Mesendoderm (in vitro differentiated cells): ENCODE results near the gene CUX1.
"Not testable (repeated sequence)": the region's sequence is repeated elsewhere in the genome, so short reads cannot be mapped to it uniquely, and the experiment has no call there.

ENCODE experiments used
- DNase-seq: peaks from one replicate; pipeline ENCODE4 v3.0.0; 2013
- H2AK5ac ChIP-seq: 2 replicates; pipeline ENCODE4 v1.6.1; 2013; ENCODE audit warnings: low read length, inconsistent platforms
- H2BK120ac ChIP-seq: 2 replicates; pipeline ENCODE4 v1.6.1; 2013; ENCODE audit warnings: low read depth, mild to moderate bottlenecking, low read length, moderate library complexity, mixed read lengths
- H2BK15ac ChIP-seq: replicated peaks from 2 replicates; pipeline ENCODE4 v1.6.1; 2013; ENCODE audit warnings: low read depth, mild to moderate bottlenecking, moderate library complexity
- H2BK5ac ChIP-seq: 2 replicates; pipeline ENCODE4 v1.6.1; 2013; ENCODE audit warnings: low read length, inconsistent platforms
- H3K18ac ChIP-seq: 2 replicates; pipeline ENCODE4 v1.6.1; 2013; ENCODE audit warnings: mild to moderate bottlenecking, low read length, mixed read lengths
- H3K23ac ChIP-seq: one replicate; pipeline ENCODE4 v1.6.1; 2013; ENCODE audit warnings: low read length
- H3K27ac ChIP-seq: 2 replicates; pipeline ENCODE4 v1.5.1; 2013; ENCODE audit warnings: low read depth, mild to moderate bottlenecking, inconsistent platforms, low read length, moderate library complexity
- H3K27me3 ChIP-seq: 2 replicates; pipeline ENCODE4 v1.6.1; 2013; ENCODE audit warnings: low read length, control low read depth, mild to moderate bottlenecking, inconsistent platforms; ENCODE audit not compliant: insufficient read depth, poor library complexity
- H3K36me3 ChIP-seq: 2 replicates; pipeline ENCODE4 v1.6.1; 2013; ENCODE audit warnings: low read length, inconsistent platforms; ENCODE audit not compliant: control insufficient read depth, insufficient read depth
- H3K4ac ChIP-seq: one replicate; pipeline ENCODE4 v1.6.1; 2013; ENCODE audit warnings: low read depth, mild to moderate bottlenecking, low read length, moderate library complexity
- H3K4me1 ChIP-seq: 2 replicates; pipeline ENCODE4 v1.6.1; 2013; ENCODE audit warnings: low read depth, low read length, inconsistent platforms; ENCODE audit not compliant: control insufficient read depth
- H3K4me2 ChIP-seq: 2 replicates; pipeline ENCODE4 v1.6.1; 2013; ENCODE audit warnings: low read length
- H3K4me3 ChIP-seq: 2 replicates; pipeline ENCODE4 v1.5.1; 2013; ENCODE audit warnings: mild to moderate bottlenecking, low read length
- H3K56ac ChIP-seq: one replicate; pipeline ENCODE4 v1.6.1; 2013; ENCODE audit warnings: low read length
- H3K79me1 ChIP-seq: 2 replicates; pipeline ENCODE4 v1.6.1; 2013; ENCODE audit warnings: low read length, inconsistent platforms
- H3K79me2 ChIP-seq: 2 replicates; pipeline ENCODE4 v1.6.1; 2013; ENCODE audit warnings: mild to moderate bottlenecking, low read length; ENCODE audit not compliant: control insufficient read depth, insufficient read depth
- H3K9ac ChIP-seq: 2 replicates; pipeline ENCODE4 v1.6.1; 2013; ENCODE audit warnings: low read length, inconsistent platforms
- H4K5ac ChIP-seq: one replicate; pipeline ENCODE4 v1.6.1; 2013; ENCODE audit warnings: low read length
- H4K8ac ChIP-seq: one replicate; pipeline ENCODE4 v1.6.1; 2013; ENCODE audit warnings: low read depth, mild to moderate bottlenecking, control low read depth, low read length, moderate library complexity
- WGBS: extraction: QIAGEN DNeasy Blood & Tissue Kit; methylation state at CpG from one replicate; pipeline ENCODE4 v1.1.7; 2013; ENCODE audit warnings: low lambda C conversion rate, missing lambda C conversion rate; ENCODE audit not compliant: insufficient coverage; ENCODE audit errors: extremely low coverage; 5-methylcytosine and 5-hydroxymethylcytosine counted together

CUX1 gene

DNA sequence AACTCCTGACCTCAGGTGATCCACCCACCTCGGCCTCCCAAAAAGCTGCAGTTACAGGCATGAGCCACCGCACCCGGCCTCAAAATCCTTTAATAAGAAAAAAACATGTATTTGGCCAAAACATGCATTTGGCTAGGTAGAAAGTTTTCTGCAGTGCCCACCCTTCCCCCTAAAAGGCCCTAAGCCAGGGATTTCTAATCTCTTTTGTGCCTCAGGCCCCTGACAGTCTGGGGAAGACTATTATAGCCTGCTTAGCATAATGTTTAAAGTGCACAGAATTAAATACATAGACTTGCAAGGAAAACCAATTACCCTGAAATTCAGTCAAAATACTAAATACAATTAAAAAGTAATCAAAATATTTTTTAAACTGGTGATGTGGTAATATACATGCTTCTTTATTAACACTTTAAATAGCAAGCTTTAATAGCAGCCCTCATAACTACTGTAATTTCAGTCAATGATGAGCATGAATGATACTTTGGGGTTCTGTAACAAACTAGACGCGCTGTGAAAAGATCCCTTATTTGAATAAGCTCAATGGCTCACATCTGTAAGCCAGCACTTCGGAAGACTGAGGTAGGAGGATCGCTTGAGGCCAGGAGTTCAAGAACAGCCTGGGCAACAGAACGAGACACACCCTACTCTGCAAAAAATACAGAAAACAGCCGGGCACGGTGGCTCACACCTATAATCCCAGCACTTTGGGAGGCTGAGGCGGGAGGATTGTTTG, 508.9 kb downstream of the CUX1 start:
- Histone ChIP-seq H3K4ac (no peak overlapping the region), H3K79me1 (no peaks in the 10 kb centered on the region), H3K4me2 (no peak overlapping the region), H3K18ac (no peak overlapping the region), H3K4me1 (no peaks in the 10 kb centered on the region), H3K4me3 (no peak overlapping the region), H3K36me3 (no peaks in the 10 kb centered on the region), H4K8ac (no peak overlapping the region), H2BK15ac (no peak overlapping the region), H3K56ac (no peak overlapping the region), H3K23ac (no peak overlapping the region), H4K5ac (no peak overlapping the region), H3K79me2 (no peaks in the 10 kb centered on the region), H2AK5ac (no peak overlapping the region), H2BK5ac (no peak overlapping the region), H3K9ac (no peak overlapping the region), H3K27me3 (no peaks in the 10 kb centered on the region), H3K27ac (no peak overlapping the region), H2BK120ac (no peak overlapping the region)
- no CpG with 5 or more reads among the region's 11 CpGs for WGBS
- no peak for DNase-seq

DNA sequence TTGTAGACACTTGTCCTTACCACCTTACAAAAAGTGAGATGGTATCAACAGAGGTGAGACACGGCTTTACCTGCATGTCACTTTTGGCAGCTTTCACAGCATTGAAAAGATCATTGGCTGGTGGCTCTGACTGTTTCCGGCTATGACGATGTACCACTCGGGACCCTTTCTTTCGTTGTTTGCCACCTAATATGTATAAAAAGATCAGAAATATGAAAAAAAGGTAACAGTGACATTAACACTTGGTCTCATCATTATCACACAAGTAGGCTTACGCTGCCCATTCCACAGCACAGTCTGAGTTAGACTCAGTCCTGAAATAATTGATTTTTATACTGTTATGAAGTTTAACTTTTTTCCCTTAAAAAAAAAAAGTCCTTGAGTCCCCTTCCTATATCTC, 509.8 kb downstream of the CUX1 start:
- H3K23ac ChIP-seq, H3K27me3 ChIP-seq, H3K79me1 ChIP-seq, H3K4me3 ChIP-seq, H3K36me3 ChIP-seq, DNase-seq, H2AK5ac ChIP-seq, H4K5ac ChIP-seq, H3K4ac ChIP-seq, H2BK5ac ChIP-seq, H2BK15ac ChIP-seq, H3K18ac ChIP-seq, H3K27ac ChIP-seq, H3K79me2 ChIP-seq, H3K9ac ChIP-seq, H2BK120ac ChIP-seq, H3K56ac ChIP-seq, H3K4me1 ChIP-seq, H4K8ac ChIP-seq, H3K4me2 ChIP-seq: not testable (repeated sequence)
- no CpG with 5 or more reads among the region's 6 CpGs for WGBS

DNA sequence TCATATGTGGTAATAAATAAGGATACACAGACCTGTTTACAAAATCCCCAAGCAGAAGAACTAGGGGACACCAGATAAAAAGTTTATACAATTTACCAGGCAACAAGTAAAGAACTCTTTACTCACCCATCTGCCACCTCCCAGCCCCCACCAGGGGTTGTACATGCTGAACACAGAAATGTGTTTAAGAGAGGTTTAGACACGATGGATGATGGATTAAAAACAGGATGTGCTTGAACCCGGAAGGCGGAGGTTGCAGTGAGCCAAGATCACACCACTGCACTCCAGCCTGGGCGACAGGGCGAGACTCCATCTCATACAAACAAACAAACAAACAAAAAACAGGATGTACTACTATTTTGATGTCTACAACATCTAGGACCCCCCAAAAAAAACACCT, 511.4 kb downstream of the CUX1 start:
- H3K56ac ChIP-seq, DNase-seq, H3K27me3 ChIP-seq, H4K8ac ChIP-seq, H2BK15ac ChIP-seq, H3K79me1 ChIP-seq, H2BK120ac ChIP-seq, H3K23ac ChIP-seq, H3K4me1 ChIP-seq, H3K79me2 ChIP-seq, H3K4me3 ChIP-seq, H3K36me3 ChIP-seq, H3K9ac ChIP-seq, H2BK5ac ChIP-seq, H4K5ac ChIP-seq, H3K27ac ChIP-seq, H3K4ac ChIP-seq, H2AK5ac ChIP-seq, H3K18ac ChIP-seq, H3K4me2 ChIP-seq: not testable (repeated sequence)
- WGBS, result no CpG with 5 or more reads among the region's 5 CpGs

DNA sequence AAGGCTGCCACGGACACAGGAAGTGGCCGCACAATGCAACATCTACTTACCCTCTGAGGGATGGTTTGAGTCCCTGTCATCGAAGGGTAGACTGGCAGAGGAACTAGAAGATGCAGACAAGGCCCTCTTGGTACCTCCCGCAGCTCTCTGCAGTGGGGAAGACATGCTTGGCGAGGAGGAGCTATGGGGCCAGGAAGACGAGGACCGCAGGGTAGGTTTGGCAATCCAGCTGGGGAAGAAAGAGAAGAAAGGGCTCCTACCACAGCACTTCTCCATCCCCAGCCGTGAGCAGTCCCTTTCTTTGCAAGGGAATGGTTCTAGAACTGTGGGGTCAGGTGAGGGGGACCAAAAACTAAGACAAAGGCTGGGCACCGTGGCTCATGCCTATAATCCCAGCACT, 511.9 kb downstream of the CUX1 start:
- not testable (repeated sequence) for H3K79me1 ChIP-seq, H3K4me2 ChIP-seq, H2BK120ac ChIP-seq, H3K4me3 ChIP-seq, DNase-seq, H4K5ac ChIP-seq, H3K4ac ChIP-seq, H3K79me2 ChIP-seq, H3K23ac ChIP-seq, H3K27ac ChIP-seq, H3K18ac ChIP-seq, H3K9ac ChIP-seq, H3K4me1 ChIP-seq, H2BK5ac ChIP-seq, H4K8ac ChIP-seq, H3K27me3 ChIP-seq, H2BK15ac ChIP-seq, H3K36me3 ChIP-seq, H2AK5ac ChIP-seq, H3K56ac ChIP-seq
- WGBS, result no CpG with 5 or more reads among the region's 9 CpGs

DNA sequence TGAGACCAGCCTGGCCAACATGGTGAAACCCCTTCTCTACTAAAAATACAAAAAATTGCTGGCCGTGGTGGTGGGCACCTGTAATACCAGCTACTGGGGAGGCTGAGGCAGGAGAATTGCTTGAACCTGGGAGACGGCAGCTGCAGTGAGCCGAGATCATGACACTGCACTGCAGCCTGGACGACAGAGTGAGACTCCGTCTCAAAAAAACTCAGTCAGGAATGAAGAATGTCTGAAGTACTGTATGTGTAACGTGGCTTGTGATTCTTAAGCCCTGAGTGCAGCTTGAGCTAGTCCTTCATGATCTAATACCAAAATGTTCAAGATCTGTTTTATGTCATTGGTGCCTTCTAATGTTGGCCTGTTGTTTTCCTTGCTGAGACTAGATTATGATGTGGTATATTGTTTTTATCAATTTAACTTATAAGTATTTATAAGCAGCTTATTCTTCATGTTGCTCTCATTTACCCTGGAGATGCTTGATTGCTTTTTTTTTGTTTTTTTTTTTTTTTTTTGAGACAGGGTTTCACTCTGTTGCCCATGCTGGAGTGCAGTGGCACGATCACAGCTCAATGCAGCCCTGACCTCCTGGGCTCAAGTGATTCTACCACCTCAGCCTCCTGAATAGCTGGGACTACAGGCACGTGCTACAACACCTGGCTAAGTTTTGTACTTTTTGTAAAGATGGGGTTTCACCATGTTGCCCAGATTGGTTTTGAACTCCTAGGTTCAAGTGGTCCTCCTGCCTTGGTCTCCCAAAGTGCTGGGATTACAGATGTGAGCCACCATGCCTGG, 513.4 kb downstream of the CUX1 start:
- H3K27ac ChIP-seq, H3K23ac ChIP-seq, H3K27me3 ChIP-seq, H3K4me3 ChIP-seq, H2AK5ac ChIP-seq, H4K8ac ChIP-seq, H3K79me1 ChIP-seq, H4K5ac ChIP-seq, H3K56ac ChIP-seq, H3K4me2 ChIP-seq, H3K18ac ChIP-seq, H2BK15ac ChIP-seq, H3K79me2 ChIP-seq, H3K4ac ChIP-seq, DNase-seq, H3K9ac ChIP-seq, H3K4me1 ChIP-seq, H3K36me3 ChIP-seq, H2BK5ac ChIP-seq, H2BK120ac ChIP-seq: not testable (repeated sequence)
- WGBS, result no CpG with 5 or more reads among the region's 8 CpGs
